OCI-LY1 (cell line): Measurements from ENCODE around the gene POLR2J.

Experiments used
- H2AFZ ChIP-seq: fragments of 200-600 bp; sonication (generic), shearing (Covaris generic); 2 replicates; pipeline ENCODE4 v1.6.0; 2014; ENCODE audit warnings: antibody characterized with exemption, mild to moderate bottlenecking, low read length
- H3F3A ChIP-seq: fragments of 200-600 bp; sonication (generic), shearing (Covaris generic); 2 replicates; pipeline ENCODE4 v1.6.0; 2014; ENCODE audit warnings: mild to moderate bottlenecking, antibody characterized with exemption, low read length, moderate library complexity; ENCODE audit not compliant: insufficient read depth
- H3K27ac ChIP-seq: fragments of 200-600 bp; sonication (generic); 2 replicates; pipeline ENCODE4 v1.5.1; 2014; ENCODE audit warnings: low read length, mixed run types, mild to moderate bottlenecking, low read depth; ENCODE audit not compliant: poor library complexity, severe bottlenecking
- H3K27me3 ChIP-seq: fragments of 200-600 bp; sonication (generic); 2 replicates; pipeline ENCODE4 v1.6.0; 2014; ENCODE audit warnings: antibody characterized with exemption, mild to moderate bottlenecking, low read length, moderate library complexity; ENCODE audit not compliant: insufficient read depth
- H3K36me3 ChIP-seq: fragments of 200-600 bp; sonication (generic); 2 replicates; pipeline ENCODE4 v1.6.1; 2014; ENCODE audit warnings: mild to moderate bottlenecking, antibody characterized with exemption, low read length, moderate library complexity, mixed read lengths; ENCODE audit not compliant: insufficient read depth
- H3K4me1 ChIP-seq: fragments of 200-600 bp; sonication (generic); 2 replicates; pipeline ENCODE4 v1.5.1; 2014; ENCODE audit warnings: mild to moderate bottlenecking, low read length, moderate library complexity; ENCODE audit not compliant: insufficient read depth, severe bottlenecking
- H3K4me2 ChIP-seq: fragments of 200-600 bp; sonication (generic), shearing (Covaris generic); 2 replicates; pipeline ENCODE4 v1.6.1; 2014; ENCODE audit warnings: low read length
- H3K4me3 ChIP-seq: fragments of 200-600 bp; sonication (generic); 2 replicates; pipeline ENCODE4 v1.5.1; 2014; ENCODE audit warnings: low read length, low read depth, mild to moderate bottlenecking, mixed read lengths; ENCODE audit not compliant: poor library complexity, severe bottlenecking
- H3K79me2 ChIP-seq: fragments of 200-600 bp; shearing (Covaris generic); 2 replicates; pipeline ENCODE4 v1.6.1; 2016; ENCODE audit warnings: mixed run types, low read length, mixed read lengths; ENCODE audit not compliant: insufficient read depth
- H3K9ac ChIP-seq: fragments of 200-600 bp; sonication (generic), shearing (Covaris generic); 2 replicates; pipeline ENCODE4 v1.6.1; 2014; ENCODE audit warnings: mild to moderate bottlenecking, low read length, mixed read lengths
- H3K9me2 ChIP-seq: fragments of 200-600 bp; sonication (generic), shearing (Covaris generic); 2 replicates; pipeline ENCODE4 v1.6.1; 2014; ENCODE audit warnings: low read depth, mild to moderate bottlenecking, low read length, mixed read lengths
- H3K9me3 ChIP-seq: fragments of 200-600 bp; shearing (Covaris generic); 2 replicates; pipeline ENCODE4 v1.6.1; 2014; ENCODE audit warnings: low read length, mixed read lengths
- H4K20me1 ChIP-seq: fragments of 200-600 bp; sonication (generic), shearing (Covaris generic); 2 replicates; pipeline ENCODE4 v1.6.0; 2016; ENCODE audit warnings: mild to moderate bottlenecking, low read length; ENCODE audit not compliant: insufficient read depth
- EZH2 ChIP-seq: fragments of 200-600 bp; sonication (generic), shearing (Covaris generic); IDR thresholded peaks from 2 replicates; pipeline ENCODE4 v1.8.0; 2017; ENCODE audit warnings: borderline replicate concordance, mixed run types, mild to moderate bottlenecking, antibody characterized with exemption, low read length, moderate library complexity, mixed read lengths
- TF ChIP-seq, protein P1 (sequence below): fragments of 200-600 bp; sonication (generic), shearing (Covaris generic); IDR thresholded peaks from 2 replicates; pipeline ENCODE4 v1.5.1; 2017; ENCODE audit warnings: mild to moderate bottlenecking, antibody characterized with exemption, low read length, moderate library complexity, mixed read lengths

The POLR2J gene

DNA sequence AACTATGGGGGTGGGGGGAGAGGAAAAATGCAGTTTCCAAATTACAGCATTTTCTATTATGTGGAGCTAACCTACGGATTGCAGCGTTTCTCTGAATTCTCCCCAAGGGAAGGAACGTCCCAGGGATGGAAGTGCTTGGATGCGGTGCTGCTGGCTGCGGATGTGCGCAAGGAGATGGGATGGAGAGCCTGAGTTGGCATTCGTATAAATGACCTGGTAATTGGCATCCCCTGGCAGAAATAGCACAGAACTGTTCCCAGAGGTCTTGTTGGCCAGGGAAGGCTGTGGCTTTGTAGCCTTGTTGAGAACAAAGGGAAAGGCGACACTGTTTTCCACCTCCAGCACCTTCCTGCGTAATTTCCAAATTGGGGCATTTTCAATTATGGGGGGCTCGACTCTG, 42.6 kb downstream of the POLR2J start:
- Histone ChIP-seq H3K9me3 (no peaks in the 10 kb centered on the region), H3K9me2 (no peaks in the 10 kb centered on the region), H3K4me2 (peak overlapping the region; percentile 93), H3K79me2 (peaks cover 30% of the 10 kb centered on the region), H3F3A (peaks cover 23% of the 10 kb centered on the region), H3K9ac (peak overlapping the region; percentile 99), H4K20me1 (no peaks in the 10 kb centered on the region), H3K4me3 (peak overlapping the region; percentile 72), H2AFZ (no peak overlapping the region), H3K4me1 (peaks cover 57% of the 10 kb centered on the region), H3K27ac (peak overlapping the region; percentile 83), H3K27me3 (no peaks in the 10 kb centered on the region), H3K36me3 (peaks cover 62% of the 10 kb centered on the region)
- TF ChIP-seq, protein P1, sequence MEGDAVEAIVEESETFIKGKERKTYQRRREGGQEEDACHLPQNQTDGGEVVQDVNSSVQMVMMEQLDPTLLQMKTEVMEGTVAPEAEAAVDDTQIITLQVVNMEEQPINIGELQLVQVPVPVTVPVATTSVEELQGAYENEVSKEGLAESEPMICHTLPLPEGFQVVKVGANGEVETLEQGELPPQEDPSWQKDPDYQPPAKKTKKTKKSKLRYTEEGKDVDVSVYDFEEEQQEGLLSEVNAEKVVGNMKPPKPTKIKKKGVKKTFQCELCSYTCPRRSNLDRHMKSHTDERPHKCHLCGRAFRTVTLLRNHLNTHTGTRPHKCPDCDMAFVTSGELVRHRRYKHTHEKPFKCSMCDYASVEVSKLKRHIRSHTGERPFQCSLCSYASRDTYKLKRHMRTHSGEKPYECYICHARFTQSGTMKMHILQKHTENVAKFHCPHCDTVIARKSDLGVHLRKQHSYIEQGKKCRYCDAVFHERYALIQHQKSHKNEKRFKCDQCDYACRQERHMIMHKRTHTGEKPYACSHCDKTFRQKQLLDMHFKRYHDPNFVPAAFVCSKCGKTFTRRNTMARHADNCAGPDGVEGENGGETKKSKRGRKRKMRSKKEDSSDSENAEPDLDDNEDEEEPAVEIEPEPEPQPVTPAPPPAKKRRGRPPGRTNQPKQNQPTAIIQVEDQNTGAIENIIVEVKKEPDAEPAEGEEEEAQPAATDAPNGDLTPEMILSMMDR = no peak
- no peak for TF ChIP-seq EZH2

DNA sequence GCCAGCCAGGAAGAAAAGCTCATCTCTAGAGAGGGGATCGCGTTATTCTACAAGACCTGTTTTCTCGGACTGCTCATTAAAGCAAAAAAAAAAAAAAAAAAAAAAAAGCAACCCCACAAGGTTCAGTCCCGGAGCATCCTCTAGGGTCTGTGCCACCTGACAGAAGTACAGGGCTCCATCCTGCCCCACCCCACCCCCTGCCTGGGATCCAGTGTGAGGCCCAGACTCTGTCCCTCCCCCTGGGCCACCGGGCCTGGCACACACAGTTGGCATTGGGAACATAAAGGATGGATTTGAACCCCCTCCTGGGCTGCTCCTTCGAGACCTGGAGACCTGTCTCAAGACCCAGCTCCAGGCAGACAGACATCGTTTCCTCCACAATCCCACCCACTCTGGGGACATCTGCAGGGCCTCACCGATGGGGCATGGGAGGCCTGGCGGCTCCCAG, 44.7 kb downstream of the POLR2J start:
- Histone ChIP-seq H3K9me2 (no peaks in the 10 kb centered on the region), H4K20me1 (no peaks in the 10 kb centered on the region), H3K9me3 (no peaks in the 10 kb centered on the region), H3K36me3 (peaks cover 43% of the 10 kb centered on the region), H2AFZ (no peak overlapping the region), H3K4me2 (peak overlapping the region; percentile 93), H3F3A (peaks cover 15% of the 10 kb centered on the region), H3K4me1 (peaks cover 65% of the 10 kb centered on the region), H3K79me2 (peaks cover 30% of the 10 kb centered on the region), H3K4me3 (peak overlapping the region; percentile 72), H3K9ac (peak overlapping the region; percentile 99), H3K27me3 (no peaks in the 10 kb centered on the region), H3K27ac (peak overlapping the region; percentile 83)
- TF ChIP-seq EZH2 = no peak
- TF ChIP-seq, protein P1 = no peak

DNA sequence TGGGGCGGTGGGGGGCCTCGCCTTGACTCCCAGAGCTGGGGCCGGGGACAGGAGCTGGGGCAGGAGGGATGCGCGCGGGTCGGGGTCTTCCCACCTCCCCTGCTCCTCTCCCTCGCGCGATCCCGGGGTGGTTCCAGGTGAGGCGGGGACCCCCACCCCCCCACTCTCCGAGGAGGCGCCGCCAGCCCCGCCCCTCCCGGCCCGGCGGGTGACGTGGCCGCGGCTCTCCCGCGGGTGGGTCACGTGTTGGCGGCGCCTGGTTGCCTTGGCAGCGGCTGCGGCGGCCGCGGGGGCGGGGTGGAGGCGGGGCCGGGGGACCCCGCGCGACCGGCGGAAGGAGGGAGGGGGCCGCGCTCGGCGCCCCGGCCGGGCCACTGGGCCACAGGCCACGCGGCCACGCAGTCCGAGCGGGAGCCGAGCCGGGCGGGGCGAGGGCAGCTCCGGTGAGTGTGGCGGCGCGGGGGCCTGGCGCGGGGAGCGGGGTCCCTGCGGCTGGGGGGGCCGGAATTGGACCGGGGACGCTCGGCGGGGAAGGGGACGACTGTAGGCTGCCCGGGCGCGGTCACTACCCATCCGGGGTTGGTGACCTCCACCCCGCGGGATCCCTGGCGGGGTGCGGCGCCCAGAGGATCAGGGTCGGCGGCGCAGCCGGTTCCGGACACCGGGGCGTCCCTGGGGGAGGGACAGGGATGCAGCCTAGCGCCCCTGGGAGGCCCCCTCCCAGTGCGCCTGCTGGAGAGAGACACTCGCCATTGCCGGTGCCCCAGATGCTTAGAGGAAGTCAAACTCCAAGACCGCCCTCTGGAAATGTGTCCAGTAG, 45.3 kb downstream of the POLR2J start, which contains the start of gene ORAI2:
Gene ORAI2 (plus strand): TSS at position 357 of the 820 bp plus-strand sequence. CDS start 5,382 bp downstream, outside the sequence.
- Histone ChIP-seq H3K9me2 (no peaks in the 10 kb centered on the region), H3K9me3 (no peaks in the 10 kb centered on the region), H3K79me2 (peaks cover 30% of the 10 kb centered on the region), H3K27ac (peak within 1 kb of the TSS; percentile 98), H2AFZ (no peak within 1 kb of the TSS), H3K4me2 (peak within 1 kb of the TSS; percentile 93), H3F3A (peaks cover 15% of the 10 kb centered on the region), H3K9ac (peak within 1 kb of the TSS; percentile 99), H3K4me1 (peaks cover 68% of the 10 kb centered on the region), H3K4me3 (peak within 1 kb of the TSS; percentile 72), H3K36me3 (peaks cover 38% of the 10 kb centered on the region), H3K27me3 (no peaks in the 10 kb centered on the region), H4K20me1 (no peaks in the 10 kb centered on the region)
- TF ChIP-seq, protein P1 = no peak
- no peak for TF ChIP-seq EZH2
